ENCODE measurements around the gene LIMS2.

The LIMS2 gene

GRCh38 chr2:127641133-127641532, 34.2 kb downstream of the LIMS2 start:
- H3F3A ChIP-seq (ENCODE audit: low read depth): no peaks in the 10 kb centered on the region
- no peaks in the 10 kb centered on the region for H4K20me1 ChIP-seq (ENCODE audit: insufficient read depth, low read length, poor library complexity, severe bottlenecking)
- H3K9ac ChIP-seq (ENCODE audit: low read depth, low read length, poor library complexity, severe bottlenecking): peak overlapping the region; percentile 79
- no peaks in the 10 kb centered on the region for H3K27me3 ChIP-seq (ENCODE audit: insufficient read depth, low read length, poor library complexity, severe bottlenecking)
- H3K4me2 ChIP-seq (ENCODE audit: low read depth, low read length, poor library complexity, severe bottlenecking): peak overlapping the region; percentile 78
- H3K9me3 ChIP-seq (ENCODE audit: insufficient read depth, low read depth, low read length): no peaks in the 10 kb centered on the region
- peak overlapping the region; percentile 66 for H3K4me3 ChIP-seq (ENCODE audit: low read length, poor library complexity, severe bottlenecking)
- peaks cover 75% of the 10 kb centered on the region for H3K4me1 ChIP-seq (ENCODE audit: insufficient read depth, low read length, poor library complexity, severe bottlenecking)
- H2AFZ ChIP-seq (ENCODE audit: low read length): no peak overlapping the region
- H3K36me3 ChIP-seq (ENCODE audit: insufficient read depth, low read length): no peaks in the 10 kb centered on the region
- no peaks in the 10 kb centered on the region for H3K9me2 ChIP-seq (replicated peaks; ENCODE audit: low read depth, low read length)
- peaks cover 21% of the 10 kb centered on the region; the same call in 1 of the 2 replicates for H3K79me2 ChIP-seq (ENCODE audit: insufficient read depth, low read length)
- no peak for TF ChIP-seq EZH2phosphoT487 (IDR thresholded peaks at IDR 0.05; ENCODE audit: borderline replicate concordance)

GRCh38 chr2:127640082-127641072, 35.0 kb downstream of the LIMS2 start:
- no peaks in the 10 kb centered on the region for H3K27me3 ChIP-seq (ENCODE audit: insufficient read depth, low read length, poor library complexity, severe bottlenecking)
- peak overlapping the region; percentile 79 for H3K9ac ChIP-seq (ENCODE audit: low read depth, low read length, poor library complexity, severe bottlenecking)
- no peaks in the 10 kb centered on the region for H3K9me3 ChIP-seq (ENCODE audit: insufficient read depth, low read depth, low read length)
- H4K20me1 ChIP-seq (ENCODE audit: insufficient read depth, low read length, poor library complexity, severe bottlenecking): no peaks in the 10 kb centered on the region
- peaks cover 82% of the 10 kb centered on the region for H3K4me1 ChIP-seq (ENCODE audit: insufficient read depth, low read length, poor library complexity, severe bottlenecking)
- peak overlapping the region; percentile 66 for H3K4me3 ChIP-seq (ENCODE audit: low read length, poor library complexity, severe bottlenecking)
- no peaks in the 10 kb centered on the region for H3K36me3 ChIP-seq (ENCODE audit: insufficient read depth, low read length)
- H3K79me2 ChIP-seq (ENCODE audit: insufficient read depth, low read length): peaks cover 21% of the 10 kb centered on the region; the same call in 1 of the 2 replicates
- peak overlapping the region; percentile 78 for H3K4me2 ChIP-seq (ENCODE audit: low read depth, low read length, poor library complexity, severe bottlenecking)
- no peaks in the 10 kb centered on the region for H3K9me2 ChIP-seq (replicated peaks; ENCODE audit: low read depth, low read length)
- TF ChIP-seq EZH2phosphoT487 (IDR thresholded peaks at IDR 0.05; ENCODE audit: borderline replicate concordance) (no peak), CTCF (conservative IDR thresholded peaks at IDR 0.05; ENCODE audit: low read length) (peak; percentile 70)
- no peak overlapping the region for H2AFZ ChIP-seq (ENCODE audit: low read length)
- no peaks in the 10 kb centered on the region for H3F3A ChIP-seq (ENCODE audit: low read depth)

- peaks cover 21% of the 10 kb centered on the region; the same call in 1 of the 2 replicates for H3K79me2 ChIP-seq (ENCODE audit: insufficient read depth, low read length)
- peak overlapping the region; percentile 56 for H3K4me3 ChIP-seq (ENCODE audit: low read length, poor library complexity, severe bottlenecking)
- no peaks in the 10 kb centered on the region for H4K20me1 ChIP-seq (ENCODE audit: insufficient read depth, low read length, poor library complexity, severe bottlenecking)
Measured at GRCh38 chr2:127639111-127639474, 36.2 kb downstream of the LIMS2 start.

GRCh38 chr2:127638361-127639110, 36.8 kb downstream of the LIMS2 start:
- Histone ChIP-seq H3K4me1 (ENCODE audit: insufficient read depth, low read length, poor library complexity, severe bottlenecking) (peaks cover 86% of the 10 kb centered on the region), H3K4me3 (ENCODE audit: low read length, poor library complexity, severe bottlenecking) (peak overlapping the region; percentile 59), H2AFZ (ENCODE audit: low read length) (no peak overlapping the region), H3K9me3 (ENCODE audit: insufficient read depth, low read depth, low read length) (no peaks in the 10 kb centered on the region), H3K9me2 (replicated peaks; ENCODE audit: low read depth, low read length) (no peaks in the 10 kb centered on the region), H3K36me3 (ENCODE audit: insufficient read depth, low read length) (no peaks in the 10 kb centered on the region), H3K9ac (ENCODE audit: low read depth, low read length, poor library complexity, severe bottlenecking) (peak overlapping the region; percentile 79), H4K20me1 (ENCODE audit: insufficient read depth, low read length, poor library complexity, severe bottlenecking) (no peaks in the 10 kb centered on the region), H3F3A (ENCODE audit: low read depth) (no peaks in the 10 kb centered on the region), H3K79me2 (ENCODE audit: insufficient read depth, low read length) (peaks cover 21% of the 10 kb centered on the region; the same call in 1 of the 2 replicates), H3K27me3 (ENCODE audit: insufficient read depth, low read length, poor library complexity, severe bottlenecking) (no peaks in the 10 kb centered on the region), H3K4me2 (ENCODE audit: low read depth, low read length, poor library complexity, severe bottlenecking) (peak overlapping the region; percentile 78)
- no peak for TF ChIP-seq EZH2phosphoT487 (IDR thresholded peaks at IDR 0.05; ENCODE audit: borderline replicate concordance)

More at GRCh38 chr2:127639111-127639474, 36.2 kb downstream of the LIMS2 start:
- Histone ChIP-seq H3K27me3 (ENCODE audit: insufficient read depth, low read length, poor library complexity, severe bottlenecking) (no peaks in the 10 kb centered on the region), H2AFZ (ENCODE audit: low read length) (no peak overlapping the region), H3F3A (ENCODE audit: low read depth) (no peaks in the 10 kb centered on the region), H3K9me3 (ENCODE audit: insufficient read depth, low read depth, low read length) (no peaks in the 10 kb centered on the region), H3K4me2 (ENCODE audit: low read depth, low read length, poor library complexity, severe bottlenecking) (peak overlapping the region; percentile 78), H3K4me1 (ENCODE audit: insufficient read depth, low read length, poor library complexity, severe bottlenecking) (peaks cover 85% of the 10 kb centered on the region), H3K9me2 (replicated peaks; ENCODE audit: low read depth, low read length) (no peaks in the 10 kb centered on the region), H3K9ac (ENCODE audit: low read depth, low read length, poor library complexity, severe bottlenecking) (peak overlapping the region; percentile 79), H3K36me3 (ENCODE audit: insufficient read depth, low read length) (no peaks in the 10 kb centered on the region)
- TF ChIP-seq EZH2phosphoT487 (IDR thresholded peaks at IDR 0.05; ENCODE audit: borderline replicate concordance): no peak

Measured in Loucy (cell line).